PC-3 (cell line): ENCODE results near the gene MRPS27. TPM values are rescaled to one million over a fixed set of nuclear protein-coding genes. Genes with fewer than 3 reads are reported as not detected.

Experiments used
- ATAC-seq: fragments of 200-7000 bp; cut with Tn5 transposase; 2 replicates; pipeline ENCODE4 v1.9.1; 2020; ENCODE audit warnings: mild to moderate bottlenecking, moderate library complexity
- BruUV-seq: library from RNA; stranded (reverse); fragments of 400-500 nt; replicated peaks from 2 replicates; lab custom pipeline; 2021; lab: Mats Ljungman, UMichigan
- CTCF ChIA-PET: fragments of 300-600 bp; sonication (Branson Sonifier 250); formaldehyde crosslinking; loops from one replicate; lab custom pipeline; 2022; ENCODE audit warnings: antibody characterized with exemption; lab: Charles Lee
- POLR2A ChIA-PET: fragments of 300-600 bp; sonication (Branson Sonifier 250); formaldehyde crosslinking; loops from one replicate; lab custom pipeline; 2022; ENCODE audit warnings: antibody characterized with exemption; ENCODE audit not compliant: unreplicated experiment; lab: Charles Lee
- DNase-seq: peaks from one replicate; pipeline ENCODE4 v3.0.0-alpha.2; 2015
- H2AFZ ChIP-seq: fragments of 300-600 bp; sonication (generic); 2 replicates; pipeline ENCODE4 v1.6.0; 2016; ENCODE audit warnings: antibody characterized with exemption, low read length
- H3F3A ChIP-seq: fragments of 300-600 bp; sonication (generic); one replicate; pipeline ENCODE4 v1.6.0; 2017; ENCODE audit warnings: antibody characterized with exemption, low read length, control low read depth, mild to moderate bottlenecking; ENCODE audit not compliant: unreplicated experiment
- H3K27ac ChIP-seq: fragments of 300-600 bp; sonication (generic); 2 replicates; pipeline ENCODE4 v1.5.1; 2016; ENCODE audit warnings: mild to moderate bottlenecking, low read length
- H3K27me3 ChIP-seq: fragments of 300-600 bp; sonication (generic); 2 replicates; pipeline ENCODE4 v1.6.1; 2016; ENCODE audit warnings: low read length, mixed read lengths
- H3K36me3 ChIP-seq: fragments of 300-600 bp; sonication (generic); 2 replicates; pipeline ENCODE4 v1.6.1; 2016; ENCODE audit warnings: low read depth, mixed run types, low read length, mixed read lengths
- H3K4me1 ChIP-seq: fragments of 300-600 bp; sonication (generic); 2 replicates; pipeline ENCODE4 v1.5.1; 2016; ENCODE audit warnings: low read length; ENCODE audit not compliant: insufficient read depth
- H3K4me2 ChIP-seq: fragments of 300-600 bp; sonication (generic); 2 replicates; pipeline ENCODE4 v1.6.0; 2016; ENCODE audit warnings: low read length
- H3K4me3 ChIP-seq: fragments of 300-600 bp; sonication (generic); 2 replicates; pipeline ENCODE4 v1.5.1; 2016; ENCODE audit warnings: mild to moderate bottlenecking, low read length, mixed read lengths
- H3K79me2 ChIP-seq: fragments of 300-600 bp; sonication (generic); 2 replicates; pipeline ENCODE4 v1.6.1; 2017; ENCODE audit warnings: low read length, mixed read lengths
- H3K9ac ChIP-seq: fragments of 300-600 bp; sonication (generic); 2 replicates; pipeline ENCODE4 v1.6.0; 2016; ENCODE audit warnings: mild to moderate bottlenecking, low read length
- H3K9me2 ChIP-seq: fragments of 300-600 bp; sonication (generic); replicated peaks from 2 replicates; pipeline ENCODE4 v1.6.1; 2016; ENCODE audit warnings: mixed run types, low read length, mixed read lengths
- H3K9me3 ChIP-seq: fragments of 300-600 bp; sonication (generic); 2 replicates; pipeline ENCODE4 v1.6.1; 2016; ENCODE audit warnings: low read length, mixed read lengths
- H4K20me1 ChIP-seq: fragments of 300-600 bp; sonication (generic); 2 replicates; pipeline ENCODE4 v1.6.1; 2016; ENCODE audit warnings: low read length, mixed read lengths
- EZH2 ChIP-seq: fragments of 300-600 bp; sonication (generic); IDR thresholded peaks from one replicate; pipeline ENCODE4 v1.6.1; 2017; ENCODE audit warnings: antibody characterized with exemption, mild to moderate bottlenecking, low read length; ENCODE audit not compliant: unreplicated experiment
- EZH2phosphoT487 ChIP-seq: fragments of 300-600 bp; sonication (generic); IDR thresholded peaks from 2 replicates; pipeline ENCODE4 v1.6.1; 2018; ENCODE audit warnings: mild to moderate bottlenecking, antibody characterized with exemption, low read length, borderline replicate concordance
- intact Hi-C: fragments of 100-400 bp; cut with micrococcal nuclease; formaldehyde crosslinking; loops from 2 replicates; pipeline ENCODE4 v1.9.0; 2023
- total RNA-seq: library from RNA; depleted of rRNA; stranded (reverse); fragments of >200 nt; gene quantifications from 2 replicates; pipeline ENCODE4 v1.2.3, GENCODE V29; 2014
- TF ChIP-seq, protein P1 (sequence below): fragments of 300-600 bp; sonication (generic); conservative IDR thresholded peaks from 2 replicates; pipeline ENCODE4 v1.5.1; 2017; ENCODE audit warnings: antibody characterized with exemption, low read depth, mild to moderate bottlenecking, low read length

Gene MRPS27
- total RNA-seq, 1 experiment from 2014 or later = 59.0 TPM

GRCh38 chr5:72225741-72226140, 94.3 kb downstream of the MRPS27 start:
- no TSS peak for BruUV-seq
- intact Hi-C loops = no loop called here
- Histone ChIP-seq H2AFZ (no peak overlapping the region), H3K9ac (no peak overlapping the region), H3K27me3 (no peaks in the 10 kb centered on the region), H3K9me3 (no peaks in the 10 kb centered on the region), H3K4me3 (no peak overlapping the region), H3K79me2 (no peaks in the 10 kb centered on the region), H3K9me2 (no peaks in the 10 kb centered on the region), H3K4me1 (no peaks in the 10 kb centered on the region), H3F3A (no peaks in the 10 kb centered on the region), H4K20me1 (no peaks in the 10 kb centered on the region), H3K27ac (no peak overlapping the region), H3K4me2 (no peak overlapping the region), H3K36me3 (peaks cover 20% of the 10 kb centered on the region)
- DNase-seq (no peak), ATAC-seq (no peak)
- CTCF ChIA-PET = no interaction called here
- POLR2A ChIA-PET = no interaction called here
- TF ChIP-seq EZH2phosphoT487 = no peak
- no peak for TF ChIP-seq EZH2
- TF ChIP-seq, protein P1, sequence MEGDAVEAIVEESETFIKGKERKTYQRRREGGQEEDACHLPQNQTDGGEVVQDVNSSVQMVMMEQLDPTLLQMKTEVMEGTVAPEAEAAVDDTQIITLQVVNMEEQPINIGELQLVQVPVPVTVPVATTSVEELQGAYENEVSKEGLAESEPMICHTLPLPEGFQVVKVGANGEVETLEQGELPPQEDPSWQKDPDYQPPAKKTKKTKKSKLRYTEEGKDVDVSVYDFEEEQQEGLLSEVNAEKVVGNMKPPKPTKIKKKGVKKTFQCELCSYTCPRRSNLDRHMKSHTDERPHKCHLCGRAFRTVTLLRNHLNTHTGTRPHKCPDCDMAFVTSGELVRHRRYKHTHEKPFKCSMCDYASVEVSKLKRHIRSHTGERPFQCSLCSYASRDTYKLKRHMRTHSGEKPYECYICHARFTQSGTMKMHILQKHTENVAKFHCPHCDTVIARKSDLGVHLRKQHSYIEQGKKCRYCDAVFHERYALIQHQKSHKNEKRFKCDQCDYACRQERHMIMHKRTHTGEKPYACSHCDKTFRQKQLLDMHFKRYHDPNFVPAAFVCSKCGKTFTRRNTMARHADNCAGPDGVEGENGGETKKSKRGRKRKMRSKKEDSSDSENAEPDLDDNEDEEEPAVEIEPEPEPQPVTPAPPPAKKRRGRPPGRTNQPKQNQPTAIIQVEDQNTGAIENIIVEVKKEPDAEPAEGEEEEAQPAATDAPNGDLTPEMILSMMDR = no peak

DNA sequence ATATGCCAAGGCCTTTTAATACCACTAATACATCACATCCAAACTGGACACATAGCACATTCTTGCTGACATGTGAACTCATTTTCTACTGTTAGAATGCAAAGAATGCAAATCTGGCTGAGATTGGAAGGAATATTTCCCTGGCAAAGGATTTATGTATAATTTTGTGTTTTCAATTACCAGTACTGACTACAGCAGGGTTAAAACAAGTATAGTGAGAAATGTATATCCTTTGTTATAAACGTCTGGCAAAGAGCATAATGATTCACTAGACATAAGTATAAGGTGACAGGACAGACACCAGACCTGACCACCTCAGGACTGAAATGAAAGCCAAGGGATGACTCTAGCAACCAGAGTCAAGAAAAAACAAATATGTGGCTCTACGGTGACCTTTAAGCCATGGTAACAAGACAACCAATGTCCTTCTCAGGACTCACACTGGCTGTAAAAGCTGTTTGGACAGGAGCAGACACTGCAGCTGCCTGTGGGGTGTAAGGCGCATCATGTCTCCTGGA, 95.0 kb downstream of the MRPS27 start:
- Histone ChIP-seq H3K27ac (no peak overlapping the region), H2AFZ (no peak overlapping the region), H3K4me2 (no peak overlapping the region), H3K9ac (no peak overlapping the region), H3K9me2 (no peaks in the 10 kb centered on the region), H3K4me1 (no peaks in the 10 kb centered on the region), H3F3A (no peaks in the 10 kb centered on the region), H3K9me3 (no peaks in the 10 kb centered on the region), H3K79me2 (no peaks in the 10 kb centered on the region), H3K36me3 (peaks cover 19% of the 10 kb centered on the region), H3K27me3 (no peaks in the 10 kb centered on the region), H4K20me1 (no peaks in the 10 kb centered on the region), H3K4me3 (no peak overlapping the region)
- CTCF ChIA-PET = no interaction called here
- TF ChIP-seq EZH2 (no peak), EZH2phosphoT487 (no peak)
- TF ChIP-seq, protein P1 = no peak
- intact Hi-C loops = no loop called here
- POLR2A ChIA-PET = no interaction called here
- ATAC-seq (no peak), DNase-seq (no peak)
- BruUV-seq = no TSS peak

DNA sequence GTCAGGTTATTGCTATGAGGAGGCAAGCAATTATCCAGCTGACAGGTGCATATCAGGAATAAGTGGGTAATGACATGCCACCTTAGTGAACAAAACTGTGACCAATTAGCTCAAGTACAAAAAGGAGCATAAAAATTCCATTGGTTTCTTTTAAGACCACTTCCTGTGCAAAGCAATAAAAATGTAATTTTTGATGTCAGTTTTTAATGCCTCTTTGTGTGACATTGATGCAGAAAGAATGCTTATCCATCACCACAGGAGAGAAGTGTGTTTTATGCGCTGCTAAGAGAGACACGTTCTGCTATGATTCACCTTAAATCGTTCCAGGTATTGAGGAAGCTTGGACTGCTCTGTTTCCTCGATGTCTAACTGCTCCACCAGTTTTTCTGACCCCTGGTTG, 96.7 kb downstream of the MRPS27 start:
- no peak overlapping the region for H3K4me2 ChIP-seq
- CTCF ChIA-PET = no interaction called here
- H3K4me1 ChIP-seq = no peaks in the 10 kb centered on the region
- H3K9me2 ChIP-seq = no peaks in the 10 kb centered on the region
- H3K9me3 ChIP-seq = no peaks in the 10 kb centered on the region
- peaks cover 16% of the 10 kb centered on the region; the same call in 1 of the 2 replicates for H3K36me3 ChIP-seq
- POLR2A ChIA-PET = no interaction called here
- no peaks in the 10 kb centered on the region for H3K27me3 ChIP-seq
- no peak overlapping the region for H3K27ac ChIP-seq
- ATAC-seq (no peak), DNase-seq (no peak)
- TF ChIP-seq EZH2phosphoT487 (no peak), EZH2 (no peak)
- TF ChIP-seq, protein P1 = no peak
- H4K20me1 ChIP-seq = no peaks in the 10 kb centered on the region
- H3K9ac ChIP-seq = no peak overlapping the region
- H3F3A ChIP-seq = no peaks in the 10 kb centered on the region
- H2AFZ ChIP-seq = no peak overlapping the region
- no peaks in the 10 kb centered on the region for H3K79me2 ChIP-seq
- BruUV-seq = no TSS peak
- no peak overlapping the region for H3K4me3 ChIP-seq
- intact Hi-C loops = no loop called here
